HepG2 (cell line): ENCODE data around the gene HIVEP2. TPM values are rescaled to one million over a fixed set of nuclear protein-coding genes. Genes with fewer than 3 reads are reported as not detected.

ENCODE experiments used
- ATAC-seq: fragments of 200-7000 bp; cut with Tn5 transposase; 3 replicates; pipeline ENCODE4 v1.9.1; 2020; ENCODE audit warnings: mild to moderate bottlenecking, moderate library complexity
- BruUV-seq: library from RNA; stranded (reverse); fragments of 400-500 nt; replicated peaks from 2 replicates; lab custom pipeline; 2021; lab: Mats Ljungman, UMichigan
- CTCF ChIA-PET: fragments of 300-600 bp; formaldehyde crosslinking; extraction: SDS; loops from one replicate; lab custom pipeline; 2021; ENCODE audit warnings: low total read pairs, inconsistent platforms, low intra/inter-chr PET ratio; lab: Yijun Ruan, JAX
- POLR2A ChIA-PET: fragments of 350-600 bp; sonication (Branson Sonifier 250); formaldehyde crosslinking; loops from one replicate; lab custom pipeline; 2020; ENCODE audit warnings: antibody characterized with exemption, inconsistent platforms; lab: Yijun Ruan, JAX
- DNase-seq: peaks from one replicate; pipeline ENCODE4 v3.0.0-alpha.2; 2015; ENCODE audit warnings: low spot score
- FAIRE-seq: peaks from 3 replicates; lab custom pipeline; 2011; peaks lifted over from hg19 to GRCh38; lab: Jason Lieb, UNC
- H2AFZ ChIP-seq: one replicate; pipeline ENCODE4 v1.6.1; 2011; ENCODE audit warnings: low read length, inconsistent platforms
- H3K27ac ChIP-seq: fragments of 300-600 bp; 3 replicates; pipeline ENCODE4 v1.8.0; 2011; ENCODE audit warnings: mixed run types, mild to moderate bottlenecking, mixed read lengths, low read length, inconsistent platforms; ENCODE audit not compliant: insufficient read depth; ENCODE audit errors: extremely low read length
- H3K27me3 ChIP-seq, 2 experiments: fragments of 200-600 bp in 1 of 2; 2 replicates in 1 of 2; 3 replicates in 1 of 2; pipeline versions ENCODE4 v1.6.0 to v1.8.0; 2011; ENCODE audit warnings: low read length in 2 of 2, mild to moderate bottlenecking in 2 of 2, moderate library complexity in 2 of 2, inconsistent platforms in 1 of 2; ENCODE audit not compliant: insufficient read depth in 2 of 2, control insufficient read depth in 1 of 2
- H3K36me3 ChIP-seq, 2 experiments: fragments of 200-600 bp in 1 of 2; replicated peaks in 1 of 2; 2 replicates in 1 of 2; 3 replicates in 1 of 2; pipeline versions ENCODE4 v1.5.1 to v1.8.0; 2011; ENCODE audit warnings: low read length in 2 of 2, inconsistent platforms in 1 of 2; ENCODE audit not compliant: insufficient read depth in 2 of 2, control insufficient read depth in 1 of 2
- H3K4me1 ChIP-seq: 2 replicates; pipeline ENCODE4 v1.5.1; 2012; ENCODE audit warnings: low read length, inconsistent platforms; ENCODE audit not compliant: insufficient read depth
- H3K4me2 ChIP-seq: 2 replicates; pipeline ENCODE4 v1.6.0; 2011; ENCODE audit warnings: low read depth, low read length, inconsistent platforms
- H3K4me3 ChIP-seq, 3 experiments: fragments of 200-600 bp in 1 of 3; sonication (generic), shearing (Covaris generic) in 1 of 3; replicated peaks in 1 of 3; 2 replicates each; pipeline ENCODE4 v1.5.1; 2011 to 2016; ENCODE audit warnings: low read length in 3 of 3, inconsistent platforms in 2 of 3, low read depth in 2 of 3, mild to moderate bottlenecking in 2 of 3, control low read depth in 1 of 3, mixed read lengths in 1 of 3; ENCODE audit not compliant: insufficient read depth in 1 of 3
- H3K79me2 ChIP-seq: one replicate; pipeline ENCODE4 v1.6.1; 2011; ENCODE audit warnings: low read length, inconsistent platforms; ENCODE audit not compliant: insufficient read depth
- H3K9ac ChIP-seq: 2 replicates; pipeline ENCODE4 v1.6.0; 2011; ENCODE audit warnings: mild to moderate bottlenecking, low read depth, low read length, inconsistent platforms; ENCODE audit not compliant: insufficient read depth
- H3K9me3 ChIP-seq: 2 replicates; pipeline ENCODE4 v1.5.1; 2012; ENCODE audit warnings: mild to moderate bottlenecking, low read length
- H4K20me1 ChIP-seq: 2 replicates; pipeline ENCODE4 v1.6.0; 2011; ENCODE audit warnings: inconsistent platforms, mild to moderate bottlenecking, low read length, moderate library complexity; ENCODE audit not compliant: insufficient read depth
- BCL6 ChIP-seq: IDR thresholded peaks from 2 replicates; pipeline ENCODE4 v1.6.1; 2016; ENCODE audit warnings: missing genetic modification reagents, missing compliant biosample characterization
- FOXO1 ChIP-seq: sonication (generic); formaldehyde crosslinking; IDR thresholded peaks from 2 replicates; pipeline ENCODE4 v1.4.0; 2020; ENCODE audit warnings: missing genetic modification reagents
- MATR3 ChIP-seq: sonication (generic); formaldehyde crosslinking; IDR thresholded peaks from 2 replicates; pipeline ENCODE4 v1.4.0; 2020; ENCODE audit warnings: missing genetic modification reagents
- NFKBIZ ChIP-seq: IDR thresholded peaks from 2 replicates; pipeline ENCODE4 v1.6.1; 2018; ENCODE audit warnings: missing genetic modification reagents, missing compliant biosample characterization
- SAP130 ChIP-seq: IDR thresholded peaks from 2 replicates; pipeline ENCODE4 v1.6.1; 2016; ENCODE audit warnings: low read depth
- SOX13 ChIP-seq, 3 experiments: fragments of 450-650 bp in 1 of 3; sonication (generic) in 1 of 3; formaldehyde crosslinking in 1 of 3; IDR thresholded peaks in 2 of 3; conservative IDR thresholded peaks in 1 of 3; 2 replicates each; pipeline versions ENCODE4 v1.5.0 to v1.6.1; 2016 to 2020; ENCODE audit warnings: antibody characterized with exemption in 1 of 3, mild to moderate bottlenecking in 1 of 3, missing compliant biosample characterization in 1 of 3, missing genetic modification reagents in 1 of 3, moderate library complexity in 1 of 3
- TAF15 ChIP-seq: fragments of 200-400 bp; formaldehyde crosslinking; IDR thresholded peaks from one replicate; pipeline ENCODE4 v1.6.1; 2018; ENCODE audit warnings: mild to moderate bottlenecking, low read depth, low read length; ENCODE audit not compliant: poor library complexity, severe bottlenecking
- ZFP1 ChIP-seq: IDR thresholded peaks from 2 replicates; pipeline ENCODE4 v1.6.1; 2016
- ZNF280B ChIP-seq: sonication (generic); formaldehyde crosslinking; IDR thresholded peaks from 2 replicates; pipeline ENCODE4 v1.5.0; 2020; ENCODE audit warnings: missing genetic modification reagents, mild to moderate bottlenecking, borderline replicate concordance
- ZNF574 ChIP-seq: sonication (generic); formaldehyde crosslinking; IDR thresholded peaks from 2 replicates; pipeline ENCODE4 v1.4.0; 2020; ENCODE audit warnings: missing genetic modification reagents
- WGBS: methylation state at CpG from one replicate; pipeline ENCODE4 v1.1.6; 2017; ENCODE audit warnings: low lambda C conversion rate; 5-methylcytosine and 5-hydroxymethylcytosine counted together
- in situ Hi-C: cut with HindIII; loops from 2 replicates; pipeline ENCODE4 v1.10.0; 2017; ENCODE audit warnings: low pct_unique_long_range_greater_than_20kb; ENCODE audit not compliant: extremely low pct_ligation_motif_present
- intact Hi-C: fragments of 100-400 bp; cut with micrococcal nuclease; formaldehyde crosslinking; loops from one replicate; pipeline ENCODE4 v1.10.0; 2022; ENCODE audit not compliant: unreplicated experiment
- polyA plus RNA-seq, 8 experiments: library from polyadenylated mRNA; depleted of rRNA in 3 of 8; stranded (reverse) in 7 of 8; unstranded in 1 of 8; fragments of >200 nt; fragmentation: Illumina TruSeq in 4 of 8; extraction: Trizol in 4 of 8; gene quantifications; 2 replicates each; pipeline versions ENCODE4 v1.2.1 to v1.2.3, GENCODE V29; 2011 to 2016; ENCODE audit warnings: low read depth in 4 of 8, missing spikeins in 1 of 8, mixed read lengths in 1 of 8; ENCODE audit not compliant: insufficient read depth in 1 of 8
- total RNA-seq, 5 experiments: library from RNA; depleted of rRNA; stranded (reverse); fragments of >200 nt; fragmentation: Illumina TruSeq; extraction: Trizol; gene quantifications; 2 replicates each; pipeline ENCODE4 v1.2.3, GENCODE V29; 2016; ENCODE audit warnings: low read depth in 1 of 5

Gene HIVEP2
- total and polyA plus RNA-seq, 2 of the 13 experiments (the other 11 are each of a cell fraction or from before 2014, with no cell fraction given) = 3.4 to 12.9 TPM

- TF ChIP-seq NFKBIZ (CRISPR knock-in tag) = no peak
- TF ChIP-seq, all 625 proteins: peak for 0
- no peak for FAIRE-seq
- Histone ChIP-seq H3K36me3 (no peaks in the 10 kb centered on the region), H3K27ac (no peak overlapping the region), H3K4me2 (no peak overlapping the region), H3K9me3 (no peaks in the 10 kb centered on the region), H4K20me1 (peaks cover 6% of the 10 kb centered on the region; the same call in 1 of the 2 replicates), H2AFZ (no peak overlapping the region), H3K4me3 (no peak overlapping the region), H3K27me3 (no peaks in the 10 kb centered on the region), H3K79me2 (peaks cover 5% of the 10 kb centered on the region), H3K9ac (no peak overlapping the region), H3K4me1 (peaks cover 64% of the 10 kb centered on the region)
- ChIA-PET CTCF (no interaction called here), POLR2A (no interaction called here)
- no peak for ATAC-seq
- no TSS peak for BruUV-seq
- WGBS = 86% methylated on average over 3 of the region's 3 CpGs
- intact Hi-C loops (loop anchor here (2.0 kb wide), 1 partner anchor 30 kb away; no protein-coding TSS in a partner anchor), in situ Hi-C loops (no loop called here)
- no peak for DNase-seq
Measured at GRCh38 chr6:142872376-142872775, 72.6 kb downstream of the HIVEP2 start.

- Histone ChIP-seq H4K20me1 (peaks cover 6% of the 10 kb centered on the region; the same call in 1 of the 2 replicates), H3K27me3 (no peaks in the 10 kb centered on the region), H3K27ac (no peak overlapping the region), H3K4me1 (peaks cover 68% of the 10 kb centered on the region), H3K4me2 (peak overlapping the region; percentile 30; the same call in 1 of the 2 replicates), H3K36me3 (no peaks in the 10 kb centered on the region), H3K79me2 (peaks cover 5% of the 10 kb centered on the region), H3K4me3 (no peak overlapping the region), H3K9me3 (no peaks in the 10 kb centered on the region), H2AFZ (no peak overlapping the region), H3K9ac (no peak overlapping the region)
- CTCF ChIA-PET = no interaction called here
- peak; percentile 83 for DNase-seq
- intact Hi-C loops = loop anchor here (2.0 kb wide), 1 partner anchor 31 kb away; no protein-coding TSS in a partner anchor
- POLR2A ChIA-PET = no interaction called here
- BruUV-seq = no TSS peak
- WGBS = 46% methylated on average over 4 of the region's 4 CpGs
- no peak for FAIRE-seq
- ATAC-seq = peak; percentile 49
- in situ Hi-C loops = no loop called here
- TF ChIP-seq MATR3 (CRISPR knock-in tag) = no peak
- no peak for TF ChIP-seq ZNF280B (CRISPR knock-in tag)
- no peak for TF ChIP-seq SOX13 (IDR thresholded peaks at IDR 0.05)
- TF ChIP-seq SOX13 (CRISPR knock-in tag; conservative IDR thresholded peaks at IDR 0.05 in 1 of 2, IDR thresholded peaks at IDR 0.05 in 1 of 2) = peak in 1 of 2 experiments; percentile 71; a peak in 2 of 4 replicates
- no peak for TF ChIP-seq ZNF574 (CRISPR knock-in tag)
- TF ChIP-seq ZFP1 (CRISPR knock-in tag) = no peak
- TF ChIP-seq BCL6 (CRISPR knock-in tag) = peak; percentile 43; the same call in 1 of the 2 replicates
- TF ChIP-seq SAP130 (CRISPR knock-in tag) = peak; percentile 55; the same call in 1 of the 2 replicates
- no peak for TF ChIP-seq TAF15
- TF ChIP-seq FOXO1 = no peak
Measured at GRCh38 chr6:142871910-142872331, 73.1 kb downstream of the HIVEP2 start.
